ENCODE data around the gene PLEK. TPM values are rescaled to one million over a fixed set of nuclear protein-coding genes. Genes with fewer than 3 reads are reported as not detected.
A peak's percentile ranks its signal among the peaks of the same experiment; 100 is the strongest.

PLEK gene
- total and polyA plus RNA-seq, 10 of the 15 experiments (the other 5 are each of a cell fraction or from before 2014, with no cell fraction given) = 229 to 804 (median 362) TPM

GRCh38 chr2:68385220-68385906, 20.3 kb downstream of the PLEK start (continued):
- TF ChIP-seq SIX5 (IDR thresholded peaks at IDR 0.05; ENCODE audit: low read depth, low read length, severe bottlenecking) (no peak), NFYA (IDR thresholded peaks at IDR 0.05; ENCODE audit: borderline replicate concordance, low read depth, low read length) (no peak), PBX3 (IDR thresholded peaks at IDR 0.05; ENCODE audit: insufficient replicate concordance, low read depth, low read length) (no peak)
- TF ChIP-seq, protein P1, sequence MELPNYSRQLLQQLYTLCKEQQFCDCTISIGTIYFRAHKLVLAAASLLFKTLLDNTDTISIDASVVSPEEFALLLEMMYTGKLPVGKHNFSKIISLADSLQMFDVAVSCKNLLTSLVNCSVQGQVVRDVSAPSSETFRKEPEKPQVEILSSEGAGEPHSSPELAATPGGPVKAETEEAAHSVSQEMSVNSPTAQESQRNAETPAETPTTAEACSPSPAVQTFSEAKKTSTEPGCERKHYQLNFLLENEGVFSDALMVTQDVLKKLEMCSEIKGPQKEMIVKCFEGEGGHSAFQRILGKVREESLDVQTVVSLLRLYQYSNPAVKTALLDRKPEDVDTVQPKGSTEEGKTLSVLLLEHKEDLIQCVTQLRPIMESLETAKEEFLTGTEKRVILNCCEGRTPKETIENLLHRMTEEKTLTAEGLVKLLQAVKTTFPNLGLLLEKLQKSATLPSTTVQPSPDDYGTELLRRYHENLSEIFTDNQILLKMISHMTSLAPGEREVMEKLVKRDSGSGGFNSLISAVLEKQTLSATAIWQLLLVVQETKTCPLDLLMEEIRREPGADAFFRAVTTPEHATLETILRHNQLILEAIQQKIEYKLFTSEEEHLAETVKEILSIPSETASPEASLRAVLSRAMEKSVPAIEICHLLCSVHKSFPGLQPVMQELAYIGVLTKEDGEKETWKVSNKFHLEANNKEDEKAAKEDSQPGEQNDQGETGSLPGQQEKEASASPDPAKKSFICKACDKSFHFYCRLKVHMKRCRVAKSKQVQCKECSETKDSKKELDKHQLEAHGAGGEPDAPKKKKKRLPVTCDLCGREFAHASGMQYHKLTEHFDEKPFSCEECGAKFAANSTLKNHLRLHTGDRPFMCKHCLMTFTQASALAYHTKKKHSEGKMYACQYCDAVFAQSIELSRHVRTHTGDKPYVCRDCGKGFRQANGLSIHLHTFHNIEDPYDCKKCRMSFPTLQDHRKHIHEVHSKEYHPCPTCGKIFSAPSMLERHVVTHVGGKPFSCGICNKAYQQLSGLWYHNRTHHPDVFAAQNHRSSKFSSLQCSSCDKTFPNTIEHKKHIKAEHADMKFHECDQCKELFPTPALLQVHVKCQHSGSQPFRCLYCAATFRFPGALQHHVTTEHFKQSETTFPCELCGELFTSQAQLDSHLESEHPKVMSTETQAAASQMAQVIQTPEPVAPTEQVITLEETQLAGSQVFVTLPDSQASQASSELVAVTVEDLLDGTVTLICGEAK (IDR thresholded peaks at IDR 0.05; ENCODE audit: borderline replicate concordance) = no peak

DNA sequence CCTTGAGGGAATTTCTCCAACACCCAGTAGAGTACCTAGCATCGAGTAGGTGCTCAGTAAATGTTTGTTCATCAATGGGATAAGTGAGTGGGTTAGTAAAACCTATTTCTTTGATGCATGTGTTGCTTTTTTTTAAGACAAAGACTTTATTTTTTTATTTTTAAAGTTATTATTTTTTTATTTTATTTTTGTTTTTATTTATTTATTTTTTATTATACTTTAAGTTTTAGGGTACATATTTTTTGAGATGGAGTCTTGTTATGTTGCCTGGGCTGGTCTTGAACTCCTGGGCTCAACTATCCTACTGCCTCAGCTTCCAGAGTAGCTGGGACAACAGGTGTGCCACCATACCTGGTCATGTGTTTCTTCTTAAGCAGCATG, 20.8 kb downstream of the PLEK start:
- H3K36me3 ChIP-seq (ENCODE audit: control insufficient read depth in 2 of 2, insufficient read depth in 2 of 2, low read length in 1 of 2) = peaks cover 25 to 54% of the 10 kb centered on the region in 2 experiments
- 0 out of 2 replicates have a peak overlapping the region, but pooled peaks have one; percentile 46 for H3K4me2 ChIP-seq (ENCODE audit: control insufficient read depth, insufficient read depth)
- intact Hi-C loops (cut with micrococcal nuclease; ENCODE audit: unreplicated experiment) = no loop called here
- TF ChIP-seq NFIC (IDR thresholded peaks at IDR 0.05; ENCODE audit: low read depth, low read length) (0 out of 2 replicates have a peak, but pooled peaks have one; percentile 4), MTA2 (IDR thresholded peaks at IDR 0.05; ENCODE audit: low read depth) (0 out of 2 replicates have a peak, but pooled peaks have one; percentile 31), SMC3 (IDR thresholded peaks at IDR 0.05; ENCODE audit: borderline replicate concordance, low read length) (no peak)
- TF ChIP-seq, protein P2, sequence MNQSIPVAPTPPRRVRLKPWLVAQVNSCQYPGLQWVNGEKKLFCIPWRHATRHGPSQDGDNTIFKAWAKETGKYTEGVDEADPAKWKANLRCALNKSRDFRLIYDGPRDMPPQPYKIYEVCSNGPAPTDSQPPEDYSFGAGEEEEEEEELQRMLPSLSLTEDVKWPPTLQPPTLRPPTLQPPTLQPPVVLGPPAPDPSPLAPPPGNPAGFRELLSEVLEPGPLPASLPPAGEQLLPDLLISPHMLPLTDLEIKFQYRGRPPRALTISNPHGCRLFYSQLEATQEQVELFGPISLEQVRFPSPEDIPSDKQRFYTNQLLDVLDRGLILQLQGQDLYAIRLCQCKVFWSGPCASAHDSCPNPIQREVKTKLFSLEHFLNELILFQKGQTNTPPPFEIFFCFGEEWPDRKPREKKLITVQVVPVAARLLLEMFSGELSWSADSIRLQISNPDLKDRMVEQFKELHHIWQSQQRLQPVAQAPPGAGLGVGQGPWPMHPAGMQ (IDR thresholded peaks at IDR 0.05; ENCODE audit: borderline replicate concordance) = no peak
- TF ChIP-seq, protein P3, sequence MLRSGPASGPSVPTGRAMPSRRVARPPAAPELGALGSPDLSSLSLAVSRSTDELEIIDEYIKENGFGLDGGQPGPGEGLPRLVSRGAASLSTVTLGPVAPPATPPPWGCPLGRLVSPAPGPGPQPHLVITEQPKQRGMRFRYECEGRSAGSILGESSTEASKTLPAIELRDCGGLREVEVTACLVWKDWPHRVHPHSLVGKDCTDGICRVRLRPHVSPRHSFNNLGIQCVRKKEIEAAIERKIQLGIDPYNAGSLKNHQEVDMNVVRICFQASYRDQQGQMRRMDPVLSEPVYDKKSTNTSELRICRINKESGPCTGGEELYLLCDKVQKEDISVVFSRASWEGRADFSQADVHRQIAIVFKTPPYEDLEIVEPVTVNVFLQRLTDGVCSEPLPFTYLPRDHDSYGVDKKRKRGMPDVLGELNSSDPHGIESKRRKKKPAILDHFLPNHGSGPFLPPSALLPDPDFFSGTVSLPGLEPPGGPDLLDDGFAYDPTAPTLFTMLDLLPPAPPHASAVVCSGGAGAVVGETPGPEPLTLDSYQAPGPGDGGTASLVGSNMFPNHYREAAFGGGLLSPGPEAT (IDR thresholded peaks at IDR 0.05; ENCODE audit: low read depth) = peak; percentile 7; the same call in 1 of the 2 replicates

More for the DNA sequence above, 20.8 kb downstream of the PLEK start:
- in situ Hi-C loops (cut with MboI) = loop anchor here (25.0 kb wide), 1 partner anchor 1726 kb away; no protein-coding TSS in a partner anchor
- POLR2A ChIA-PET = interaction anchor here (1.4 to 9.4 kb wide), 6 partner anchors 13 to 55 kb away, joined by 4 to 71 read pairs (median 24); partner anchors contain the start of gene PLEK
- DNase-seq (ENCODE audit: low read depth, low spot score) = no peak
- RAD21 ChIA-PET (ENCODE audit: unreplicated experiment) = interaction anchor here (1.1 to 14.3 kb wide), 9 partner anchors 7 to 55 kb away, joined by 4 to 211 read pairs (median 10); partner anchors contain the start of gene PLEK
- Histone ChIP-seq H3K9ac (ENCODE audit: control insufficient read depth, insufficient read depth, low read length) (no peak overlapping the region), H3K27ac (ENCODE audit: control insufficient read depth, insufficient read depth) (peak overlapping the region; percentile 90), H2AFZ (ENCODE audit: control insufficient read depth, low read depth, low read length) (no peak overlapping the region), H3K9me3 (replicated peaks; ENCODE audit: control insufficient read depth, insufficient read depth, low read length) (no peaks in the 10 kb centered on the region; the same call in 2 of the 3 replicates), H3K79me2 (ENCODE audit: control insufficient read depth, insufficient read depth, low read length) (peaks cover 77% of the 10 kb centered on the region), H3K27me3 (replicated peaks in 1 of 2; ENCODE audit: control insufficient read depth in 2 of 2, insufficient read depth in 2 of 2, low read length in 1 of 2) (no peaks in the 10 kb centered on the region), H3K4me1 (ENCODE audit: control insufficient read depth, insufficient read depth, low read length) (peaks cover 82% of the 10 kb centered on the region), H4K20me1 (ENCODE audit: control insufficient read depth, insufficient read depth) (no peaks in the 10 kb centered on the region), H3K4me3 (no peak overlapping the region)
- CTCF ChIA-PET = interaction anchor here (1.0 to 8.5 kb wide), 5 partner anchors 14 to 55 kb away, joined by 3 to 85 read pairs (median 3); no protein-coding TSS in a partner anchor
- 0% methylated on average over 1 of the region's 1 CpG for WGBS (ENCODE audit: insufficient coverage, insufficient replicate concordance, low lambda C conversion rate, missing lambda C conversion rate)
- FAIRE-seq = no peak
- SMC1A ChIA-PET (ENCODE audit: uncharacterized antibody, unreplicated experiment) = interaction anchor here (1.1 to 15.8 kb wide), 11 partner anchors 6 to 102 kb away, joined by 3 to 259 read pairs (median 17); no protein-coding TSS in a partner anchor
- no peak for ATAC-seq
- BruUV-seq (replicated peaks) = no TSS peak

Measured in GM12878 (cell line).